GM23338 (cell line): ENCODE results near the gene CD53. TPM values are rescaled to one million over a fixed set of nuclear protein-coding genes. Genes with fewer than 3 reads are reported as not detected.

Experiments used
- ATAC-seq: fragments of 200-7000 bp; cut with Tn5 transposase; 3 replicates; pipeline ENCODE4 v1.9.1; 2020
- DNase-seq: peaks from one replicate; pipeline ENCODE4 v3.0.0-alpha.2; 2015; ENCODE audit warnings: low spot score
- H2AFZ ChIP-seq: fragments of 200-600 bp; sonication (generic); 2 replicates; pipeline ENCODE4 v1.8.0; 2016; ENCODE audit warnings: antibody characterized with exemption, mild to moderate bottlenecking, moderate library complexity
- H3F3A ChIP-seq: fragments of 200-600 bp; sonication (generic); replicated peaks from 2 replicates; pipeline ENCODE4 v1.8.0; 2017; ENCODE audit warnings: antibody characterized with exemption, mixed run types, low read depth
- H3K27ac ChIP-seq: fragments of 200-600 bp; sonication (generic); 2 replicates; pipeline ENCODE4 v1.6.1; 2016; ENCODE audit warnings: low read depth
- H3K27me3 ChIP-seq: fragments of 200-600 bp; sonication (generic); 2 replicates; pipeline ENCODE4 v1.8.0; 2016; ENCODE audit warnings: mild to moderate bottlenecking, mixed run types, moderate library complexity; ENCODE audit not compliant: insufficient read depth
- H3K36me3 ChIP-seq: fragments of 200-600 bp; sonication (generic); 2 replicates; pipeline ENCODE4 v1.8.0; 2016; ENCODE audit warnings: mild to moderate bottlenecking; ENCODE audit not compliant: insufficient read depth
- H3K4me1 ChIP-seq: fragments of 200-600 bp; sonication (generic); 2 replicates; pipeline ENCODE4 v1.8.0; 2016; ENCODE audit warnings: mild to moderate bottlenecking, moderate library complexity; ENCODE audit not compliant: insufficient read depth
- H3K4me2 ChIP-seq: fragments of 200-600 bp; sonication (generic); 2 replicates; pipeline ENCODE4 v1.7.1; 2017; ENCODE audit warnings: mixed run types
- H3K4me3 ChIP-seq: fragments of 200-600 bp; sonication (generic); 2 replicates; pipeline ENCODE4 v1.6.1; 2016; ENCODE audit warnings: mixed run types
- H3K79me2 ChIP-seq: fragments of 200-600 bp; sonication (generic); replicated peaks from 2 replicates; pipeline ENCODE4 v1.8.0; 2017; ENCODE audit warnings: mild to moderate bottlenecking; ENCODE audit not compliant: insufficient read depth
- H3K9me2 ChIP-seq: fragments of 200-600 bp; sonication (generic); 2 replicates; pipeline ENCODE4 v1.8.0; 2017; ENCODE audit not compliant: insufficient read depth
- H4K20me1 ChIP-seq: fragments of 200-600 bp; sonication (generic); replicated peaks from 2 replicates; pipeline ENCODE4 v1.8.0; 2017; ENCODE audit warnings: mild to moderate bottlenecking; ENCODE audit not compliant: insufficient read depth
- H3K27ac Mint-ChIP-seq: 2 replicates; pipeline ENCODE4 v1.8.0; 2020; ENCODE audit warnings: inconsistent platforms, mild to moderate bottlenecking, moderate library complexity, mixed read lengths
- H3K27me3 Mint-ChIP-seq: 3 replicates; pipeline ENCODE4 v1.8.0; 2022; ENCODE audit warnings: low read depth, mild to moderate bottlenecking, moderate library complexity, mixed read lengths, inconsistent platforms; ENCODE audit not compliant: insufficient read depth, poor library complexity
- H3K36me3 Mint-ChIP-seq: 3 replicates; pipeline ENCODE4 v1.8.0; 2021; ENCODE audit warnings: low read depth, mild to moderate bottlenecking, inconsistent platforms, moderate library complexity, mixed read lengths
- H3K4me1 Mint-ChIP-seq: 3 replicates; pipeline ENCODE4 v1.8.0; 2020; ENCODE audit warnings: mild to moderate bottlenecking, inconsistent platforms, mixed read lengths
- H3K4me3 Mint-ChIP-seq: 3 replicates; pipeline ENCODE4 v1.8.0; 2021; ENCODE audit warnings: moderate library complexity, mild to moderate bottlenecking, inconsistent platforms, mixed read lengths
- H3K9me3 Mint-ChIP-seq: 3 replicates; pipeline ENCODE4 v1.8.0; 2020; ENCODE audit warnings: moderate library complexity, mild to moderate bottlenecking, inconsistent platforms, mixed read lengths
- CREB1 ChIP-seq: fragments of 250-450 bp; sonication (Bioruptor Pico); IDR thresholded peaks from 2 replicates; pipeline ENCODE4 v1.5.0; 2020; ENCODE audit warnings: low read depth, mild to moderate bottlenecking, moderate library complexity
- CTCF ChIP-seq, 2 experiments: fragments of 200-600 bp in 1 of 2; sonication (generic) in 1 of 2; conservative IDR thresholded peaks; 2 replicates each; pipeline versions ENCODE4 v1.5.1 to v1.6.1; 2016 to 2017; ENCODE audit warnings: antibody characterized with exemption in 2 of 2, low read depth in 2 of 2, mild to moderate bottlenecking in 2 of 2, moderate library complexity in 1 of 2
- JUNB ChIP-seq: IDR thresholded peaks from one replicate; pipeline ENCODE4 v1.6.1; 2016; ENCODE audit warnings: antibody characterized with exemption; ENCODE audit not compliant: unreplicated experiment
- NANOG ChIP-seq: IDR thresholded peaks from 2 replicates; pipeline ENCODE4 v1.6.1; 2016; ENCODE audit warnings: antibody characterized with exemption, borderline replicate concordance
- POLR2AphosphoS5 ChIP-seq: IDR thresholded peaks from 2 replicates; pipeline ENCODE4 v1.6.1; 2016; ENCODE audit warnings: antibody characterized with exemption, low read depth
- REST ChIP-seq: IDR thresholded peaks from one replicate; pipeline ENCODE4 v1.6.1; 2018; ENCODE audit warnings: antibody characterized with exemption; ENCODE audit not compliant: unreplicated experiment
- STAT1 ChIP-seq: IDR thresholded peaks from one replicate; pipeline ENCODE4 v1.6.1; 2016; ENCODE audit warnings: antibody characterized with exemption; ENCODE audit not compliant: unreplicated experiment
- ZNF114 ChIP-seq: fragments of 250-450 bp; sonication (Bioruptor Pico); IDR thresholded peaks from 2 replicates; pipeline ENCODE4 v1.5.0; 2020; ENCODE audit warnings: mild to moderate bottlenecking, moderate library complexity
- ZNF462 ChIP-seq: fragments of 250-450 bp; sonication (Bioruptor Pico); IDR thresholded peaks from 2 replicates; pipeline ENCODE4 v1.5.0; 2020; ENCODE audit warnings: mild to moderate bottlenecking, moderate library complexity
- polyA plus RNA-seq: library from polyadenylated mRNA; unstranded; fragments of >200 nt; fragmentation: Nextera tagmentation; extraction: Ambion mirVana; gene quantifications from 2 replicates; pipeline ENCODE4 v1.2.1, GENCODE V29; 2016
- total RNA-seq: library from RNA; depleted of rRNA; stranded (reverse); fragments of >200 nt; shearing (Covaris generic); gene quantifications from 2 replicates; pipeline ENCODE4 v1.2.3, GENCODE V29; 2014

CD53 gene
- total and polyA plus RNA-seq, 2 experiments from 2014 or later: 0.28 to 0.70 TPM

GRCh38 chr1:110914676-110915075 lies 41.7 kb downstream of the CD53 start:
- DNase-seq: no peak
- TF ChIP-seq CTCF (conservative IDR thresholded peaks at IDR 0.05; ENCODE audit: low read depth in 2 of 2): no peak
- TF ChIP-seq ZNF114: no peak
- no peak for TF ChIP-seq NANOG
- no peak for TF ChIP-seq ZNF462 (CRISPR knock-in tag)
- no peak for TF ChIP-seq JUNB
- TF ChIP-seq REST: no peak
- no peak for TF ChIP-seq CREB1 (CRISPR knock-in tag)
- no peak for TF ChIP-seq POLR2AphosphoS5
- no peak for TF ChIP-seq STAT1
- H3K36me3 ChIP-seq: no peaks in the 10 kb centered on the region
- Mint-ChIP-seq H3K4me1 (peaks cover 8% of the 10 kb centered on the region; the same call in 2 of the 3 replicates), H3K4me3 (no peak overlapping the region), H3K9me3 (no peaks in the 10 kb centered on the region; the same call in 2 of the 3 replicates), H3K27me3 (no peaks in the 10 kb centered on the region), H3K27ac (no peak overlapping the region), H3K36me3 (no peaks in the 10 kb centered on the region)
- no peaks in the 10 kb centered on the region for H3F3A ChIP-seq
- H3K4me3 ChIP-seq: no peak overlapping the region
- H3K27ac ChIP-seq: no peak overlapping the region
- no peak overlapping the region for H2AFZ ChIP-seq
- no peaks in the 10 kb centered on the region for H3K4me1 ChIP-seq
- H3K4me2 ChIP-seq: no peak overlapping the region
- 0 out of 2 replicates have a peak, but pooled peaks cover 3% of the 10 kb centered on the region for H3K9me2 ChIP-seq
- H4K20me1 ChIP-seq: no peaks in the 10 kb centered on the region
- ATAC-seq: no peak
- H3K79me2 ChIP-seq: no peaks in the 10 kb centered on the region
- no peaks in the 10 kb centered on the region for H3K27me3 ChIP-seq
